Skeletal muscle satellite cell (primary cell): ENCODE results near the gene ATP11A.

Source experiments
- H3K27me3 ChIP-seq: 2 replicates; pipeline ENCODE4 v1.7.0; 2013; ENCODE audit warnings: low read length; ENCODE audit not compliant: control insufficient read depth, insufficient read depth
- H3K36me3 ChIP-seq: 2 replicates; pipeline ENCODE4 v1.7.0; 2013; ENCODE audit warnings: mild to moderate bottlenecking, control low read depth, low read length; ENCODE audit not compliant: insufficient read depth
- H3K4me1 ChIP-seq: 2 replicates; pipeline ENCODE4 v1.7.0; 2013; ENCODE audit warnings: low read length; ENCODE audit not compliant: control insufficient read depth, insufficient read depth
- H3K4me2 ChIP-seq: 2 replicates; pipeline ENCODE4 v1.7.0; 2013; ENCODE audit warnings: mild to moderate bottlenecking, low read length
- H3K4me3 ChIP-seq: 2 replicates; pipeline ENCODE4 v1.7.0; 2013; ENCODE audit warnings: low read length
- H3K9ac ChIP-seq: 2 replicates; pipeline ENCODE4 v1.7.0; 2013; ENCODE audit warnings: mild to moderate bottlenecking, low read depth, low read length, moderate library complexity
- H3K9me3 ChIP-seq: replicated peaks from 2 replicates; pipeline ENCODE4 v1.7.0; 2013; ENCODE audit warnings: mild to moderate bottlenecking, control low read depth, low read length

The ATP11A gene

GRCh38 chr13:112762690-112763080 is 72.8 kb downstream of the ATP11A start:
- Histone ChIP-seq H3K4me2 (no peak overlapping the region), H3K27me3 (no peaks in the 10 kb centered on the region), H3K4me1 (peaks cover 6% of the 10 kb centered on the region), H3K4me3 (no peak overlapping the region), H3K9ac (no peak overlapping the region), H3K36me3 (no peaks in the 10 kb centered on the region), H3K9me3 (no peaks in the 10 kb centered on the region)

GRCh38 chr13:112764028-112764427 is 74.2 kb downstream of the ATP11A start:
- Histone ChIP-seq H3K4me3 (no peak overlapping the region), H3K4me2 (no peak overlapping the region), H3K9me3 (no peaks in the 10 kb centered on the region), H3K36me3 (no peaks in the 10 kb centered on the region), H3K27me3 (no peaks in the 10 kb centered on the region), H3K4me1 (peaks cover 8% of the 10 kb centered on the region), H3K9ac (no peak overlapping the region)

GRCh38 chr13:112764864-112765561 is 75.2 kb downstream of the ATP11A start:
- Histone ChIP-seq H3K4me3 (no peak overlapping the region), H3K4me2 (no peak overlapping the region), H3K4me1 (peaks cover 15% of the 10 kb centered on the region), H3K36me3 (no peaks in the 10 kb centered on the region), H3K27me3 (peaks cover 3% of the 10 kb centered on the region), H3K9ac (no peak overlapping the region), H3K9me3 (no peaks in the 10 kb centered on the region)

- Histone ChIP-seq H3K9me3 (no peaks in the 10 kb centered on the region), H3K4me2 (no peak overlapping the region), H3K9ac (no peak overlapping the region), H3K4me3 (no peak overlapping the region), H3K27me3 (peaks cover 3% of the 10 kb centered on the region), H3K4me1 (peaks cover 9% of the 10 kb centered on the region), H3K36me3 (no peaks in the 10 kb centered on the region)
Measured at GRCh38 chr13:112765731-112766130, 75.9 kb downstream of the ATP11A start.

- Histone ChIP-seq H3K4me2 (no peak overlapping the region), H3K27me3 (peaks cover 3% of the 10 kb centered on the region), H3K9me3 (no peaks in the 10 kb centered on the region), H3K4me3 (no peak overlapping the region), H3K36me3 (no peaks in the 10 kb centered on the region), H3K9ac (no peak overlapping the region), H3K4me1 (peaks cover 9% of the 10 kb centered on the region)
Measured at GRCh38 chr13:112766336-112766735, 76.5 kb downstream of the ATP11A start.

- Histone ChIP-seq H3K4me2 (no peak overlapping the region), H3K27me3 (peaks cover 3% of the 10 kb centered on the region), H3K36me3 (no peaks in the 10 kb centered on the region), H3K4me1 (peaks cover 9% of the 10 kb centered on the region), H3K4me3 (no peak overlapping the region), H3K9ac (no peak overlapping the region), H3K9me3 (no peaks in the 10 kb centered on the region)
Measured at GRCh38 chr13:112767506-112768471, 78.0 kb downstream of the ATP11A start.

GRCh38 chr13:112768795-112769481 is 79.1 kb downstream of the ATP11A start:
- no peak overlapping the region for H3K4me3 ChIP-seq
- no peaks in the 10 kb centered on the region for H3K36me3 ChIP-seq
- H3K4me2 ChIP-seq: no peak overlapping the region
- H3K9me3 ChIP-seq: no peaks in the 10 kb centered on the region
- H3K27me3 ChIP-seq: peaks cover 3% of the 10 kb centered on the region
- H3K4me1 ChIP-seq: peaks cover 9% of the 10 kb centered on the region
- no peak overlapping the region for H3K9ac ChIP-seq

- no peak overlapping the region for H3K9ac ChIP-seq
- H3K4me2 ChIP-seq: peak overlapping the region; percentile 40
- H3K4me3 ChIP-seq: no peak overlapping the region
- no peaks in the 10 kb centered on the region for H3K36me3 ChIP-seq
- peaks cover 3% of the 10 kb centered on the region for H3K27me3 ChIP-seq
- no peaks in the 10 kb centered on the region for H3K9me3 ChIP-seq
- H3K4me1 ChIP-seq: peaks cover 9% of the 10 kb centered on the region
Measured at GRCh38 chr13:112769615-112770014, 79.8 kb downstream of the ATP11A start.

- Histone ChIP-seq H3K36me3 (no peaks in the 10 kb centered on the region), H3K9me3 (no peaks in the 10 kb centered on the region), H3K9ac (no peak overlapping the region), H3K4me3 (no peak overlapping the region), H3K27me3 (peaks cover 3% of the 10 kb centered on the region), H3K4me2 (no peak overlapping the region), H3K4me1 (peaks cover 9% of the 10 kb centered on the region)
Measured at GRCh38 chr13:112770504-112770903, 80.7 kb downstream of the ATP11A start.

GRCh38 chr13:112771139-112771876 is 81.5 kb downstream of the ATP11A start:
- H3K4me2 ChIP-seq: no peak overlapping the region
- no peaks in the 10 kb centered on the region for H3K9me3 ChIP-seq
- H3K27me3 ChIP-seq: peaks cover 3% of the 10 kb centered on the region
- H3K4me3 ChIP-seq: no peak overlapping the region
- no peak overlapping the region for H3K9ac ChIP-seq
- peaks cover 9% of the 10 kb centered on the region for H3K4me1 ChIP-seq
- H3K36me3 ChIP-seq: no peaks in the 10 kb centered on the region
